ENCODE results near the gene CTNNA2.

DNA sequence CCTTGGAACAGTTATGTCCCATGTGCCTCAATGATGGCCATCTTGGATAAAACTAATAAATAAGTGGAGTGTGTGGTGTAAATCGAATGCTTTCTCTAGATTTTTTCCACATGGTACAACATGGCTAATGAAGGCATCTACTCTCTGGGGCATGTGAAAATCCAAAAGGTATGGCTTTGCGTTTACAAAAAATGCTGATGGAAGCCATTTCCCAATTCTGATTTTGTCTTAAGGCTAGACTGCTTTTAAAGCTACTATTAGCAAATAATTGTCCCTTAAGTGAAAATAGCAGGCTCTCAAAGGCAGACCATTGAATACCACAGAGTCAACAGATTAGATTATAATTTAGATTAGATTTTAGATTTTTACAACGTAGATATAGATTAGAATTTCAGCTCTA lies 608.0 kb downstream of the CTNNA2 start:
- TF ChIP-seq, protein P1, sequence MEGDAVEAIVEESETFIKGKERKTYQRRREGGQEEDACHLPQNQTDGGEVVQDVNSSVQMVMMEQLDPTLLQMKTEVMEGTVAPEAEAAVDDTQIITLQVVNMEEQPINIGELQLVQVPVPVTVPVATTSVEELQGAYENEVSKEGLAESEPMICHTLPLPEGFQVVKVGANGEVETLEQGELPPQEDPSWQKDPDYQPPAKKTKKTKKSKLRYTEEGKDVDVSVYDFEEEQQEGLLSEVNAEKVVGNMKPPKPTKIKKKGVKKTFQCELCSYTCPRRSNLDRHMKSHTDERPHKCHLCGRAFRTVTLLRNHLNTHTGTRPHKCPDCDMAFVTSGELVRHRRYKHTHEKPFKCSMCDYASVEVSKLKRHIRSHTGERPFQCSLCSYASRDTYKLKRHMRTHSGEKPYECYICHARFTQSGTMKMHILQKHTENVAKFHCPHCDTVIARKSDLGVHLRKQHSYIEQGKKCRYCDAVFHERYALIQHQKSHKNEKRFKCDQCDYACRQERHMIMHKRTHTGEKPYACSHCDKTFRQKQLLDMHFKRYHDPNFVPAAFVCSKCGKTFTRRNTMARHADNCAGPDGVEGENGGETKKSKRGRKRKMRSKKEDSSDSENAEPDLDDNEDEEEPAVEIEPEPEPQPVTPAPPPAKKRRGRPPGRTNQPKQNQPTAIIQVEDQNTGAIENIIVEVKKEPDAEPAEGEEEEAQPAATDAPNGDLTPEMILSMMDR (conservative IDR thresholded peaks at IDR 0.05), result no peak
- no peak for TF ChIP-seq EZH2 (IDR thresholded peaks at IDR 0.05; ENCODE audit: low read depth)

Data from PC-9 (cell line).